OCI-LY1 (cell line): ENCODE data around the gene MRO.
A peak's percentile ranks its signal among the peaks of the same experiment; 100 is the strongest.

Experiments
- H2AFZ ChIP-seq: fragments of 200-600 bp; sonication (generic), shearing (Covaris generic); 2 replicates; pipeline ENCODE4 v1.6.0; 2014; ENCODE audit warnings: antibody characterized with exemption, mild to moderate bottlenecking, low read length
- H3F3A ChIP-seq: fragments of 200-600 bp; sonication (generic), shearing (Covaris generic); 2 replicates; pipeline ENCODE4 v1.6.0; 2014; ENCODE audit warnings: mild to moderate bottlenecking, antibody characterized with exemption, low read length, moderate library complexity; ENCODE audit not compliant: insufficient read depth
- H3K27ac ChIP-seq: fragments of 200-600 bp; sonication (generic); 2 replicates; pipeline ENCODE4 v1.5.1; 2014; ENCODE audit warnings: low read length, mixed run types, mild to moderate bottlenecking, low read depth; ENCODE audit not compliant: poor library complexity, severe bottlenecking
- H3K27me3 ChIP-seq: fragments of 200-600 bp; sonication (generic); 2 replicates; pipeline ENCODE4 v1.6.0; 2014; ENCODE audit warnings: antibody characterized with exemption, mild to moderate bottlenecking, low read length, moderate library complexity; ENCODE audit not compliant: insufficient read depth
- H3K36me3 ChIP-seq: fragments of 200-600 bp; sonication (generic); 2 replicates; pipeline ENCODE4 v1.6.1; 2014; ENCODE audit warnings: mild to moderate bottlenecking, antibody characterized with exemption, low read length, moderate library complexity, mixed read lengths; ENCODE audit not compliant: insufficient read depth
- H3K4me1 ChIP-seq: fragments of 200-600 bp; sonication (generic); 2 replicates; pipeline ENCODE4 v1.5.1; 2014; ENCODE audit warnings: mild to moderate bottlenecking, low read length, moderate library complexity; ENCODE audit not compliant: insufficient read depth, severe bottlenecking
- H3K4me2 ChIP-seq: fragments of 200-600 bp; sonication (generic), shearing (Covaris generic); 2 replicates; pipeline ENCODE4 v1.6.1; 2014; ENCODE audit warnings: low read length
- H3K4me3 ChIP-seq: fragments of 200-600 bp; sonication (generic); 2 replicates; pipeline ENCODE4 v1.5.1; 2014; ENCODE audit warnings: low read length, low read depth, mild to moderate bottlenecking, mixed read lengths; ENCODE audit not compliant: poor library complexity, severe bottlenecking
- H3K79me2 ChIP-seq: fragments of 200-600 bp; shearing (Covaris generic); 2 replicates; pipeline ENCODE4 v1.6.1; 2016; ENCODE audit warnings: mixed run types, low read length, mixed read lengths; ENCODE audit not compliant: insufficient read depth
- H3K9ac ChIP-seq: fragments of 200-600 bp; sonication (generic), shearing (Covaris generic); 2 replicates; pipeline ENCODE4 v1.6.1; 2014; ENCODE audit warnings: mild to moderate bottlenecking, low read length, mixed read lengths
- H3K9me2 ChIP-seq: fragments of 200-600 bp; sonication (generic), shearing (Covaris generic); 2 replicates; pipeline ENCODE4 v1.6.1; 2014; ENCODE audit warnings: low read depth, mild to moderate bottlenecking, low read length, mixed read lengths
- H3K9me3 ChIP-seq: fragments of 200-600 bp; shearing (Covaris generic); 2 replicates; pipeline ENCODE4 v1.6.1; 2014; ENCODE audit warnings: low read length, mixed read lengths
- H4K20me1 ChIP-seq: fragments of 200-600 bp; sonication (generic), shearing (Covaris generic); 2 replicates; pipeline ENCODE4 v1.6.0; 2016; ENCODE audit warnings: mild to moderate bottlenecking, low read length; ENCODE audit not compliant: insufficient read depth
- CTCF ChIP-seq: fragments of 200-600 bp; sonication (generic), shearing (Covaris generic); IDR thresholded peaks from 2 replicates; pipeline ENCODE4 v1.5.1; 2017; ENCODE audit warnings: mild to moderate bottlenecking, antibody characterized with exemption, low read length, moderate library complexity, mixed read lengths
- EZH2 ChIP-seq: fragments of 200-600 bp; sonication (generic), shearing (Covaris generic); IDR thresholded peaks from 2 replicates; pipeline ENCODE4 v1.8.0; 2017; ENCODE audit warnings: borderline replicate concordance, mixed run types, mild to moderate bottlenecking, antibody characterized with exemption, low read length, moderate library complexity, mixed read lengths

MRO gene

GRCh38 chr18:50805732-50806131 is 14.1 kb downstream of the MRO start:
- H3K27me3 ChIP-seq = no peaks in the 10 kb centered on the region
- H2AFZ ChIP-seq = no peak overlapping the region; the same call in 1 of the 2 replicates
- TF ChIP-seq EZH2 (no peak), CTCF (no peak)
- no peaks in the 10 kb centered on the region for H3K36me3 ChIP-seq
- no peaks in the 10 kb centered on the region for H3K9me2 ChIP-seq
- H3K79me2 ChIP-seq = no peaks in the 10 kb centered on the region
- peak overlapping the region; percentile 50; the same call in 1 of the 2 replicates for H3K9ac ChIP-seq
- H3K4me2 ChIP-seq = peak overlapping the region; percentile 37; the same call in 1 of the 2 replicates
- no peaks in the 10 kb centered on the region for H3K9me3 ChIP-seq
- peak overlapping the region; percentile 98 for H3K27ac ChIP-seq
- H4K20me1 ChIP-seq = no peaks in the 10 kb centered on the region
- H3K4me3 ChIP-seq = no peak overlapping the region
- peaks cover 7% of the 10 kb centered on the region; the same call in 1 of the 2 replicates for H3F3A ChIP-seq
- peaks cover 89% of the 10 kb centered on the region for H3K4me1 ChIP-seq

GRCh38 chr18:50803592-50803991 is 16.2 kb downstream of the MRO start:
- Histone ChIP-seq H3K9me3 (no peaks in the 10 kb centered on the region), H2AFZ (peak overlapping the region; percentile 50), H3K9ac (peak overlapping the region; percentile 1; the same call in 1 of the 2 replicates), H3K27me3 (no peaks in the 10 kb centered on the region), H3K36me3 (no peaks in the 10 kb centered on the region), H4K20me1 (no peaks in the 10 kb centered on the region), H3K27ac (peak overlapping the region; percentile 98), H3K4me1 (peaks cover 68% of the 10 kb centered on the region), H3K9me2 (no peaks in the 10 kb centered on the region), H3K79me2 (no peaks in the 10 kb centered on the region), H3K4me3 (no peak overlapping the region), H3F3A (no peaks in the 10 kb centered on the region), H3K4me2 (peak overlapping the region; percentile 45)
- TF ChIP-seq CTCF (no peak), EZH2 (no peak)

GRCh38 chr18:50802141-50802540 is 17.7 kb downstream of the MRO start:
- H3K9me3 ChIP-seq = no peaks in the 10 kb centered on the region
- H3K27me3 ChIP-seq = no peaks in the 10 kb centered on the region
- H3K4me3 ChIP-seq = no peak overlapping the region
- no peaks in the 10 kb centered on the region for H3F3A ChIP-seq
- H3K36me3 ChIP-seq = no peaks in the 10 kb centered on the region
- H4K20me1 ChIP-seq = no peaks in the 10 kb centered on the region
- no peak overlapping the region for H3K27ac ChIP-seq
- H3K4me1 ChIP-seq = peaks cover 53% of the 10 kb centered on the region
- no peaks in the 10 kb centered on the region for H3K79me2 ChIP-seq
- H2AFZ ChIP-seq = no peak overlapping the region
- H3K9me2 ChIP-seq = no peaks in the 10 kb centered on the region
- no peak overlapping the region for H3K4me2 ChIP-seq
- TF ChIP-seq CTCF = no peak
- TF ChIP-seq EZH2 = no peak
- no peak overlapping the region for H3K9ac ChIP-seq
